HG02840 (cell line): ENCODE results near the gene GRM1.

Source experiments
- ATAC-seq: cut with Tn5 transposase; IDR thresholded peaks from one replicate; pipeline ENCODE4 v1.9.1; 2021; ENCODE audit warnings: mild to moderate bottlenecking, moderate library complexity, moderate number of reproducible peaks; ENCODE audit not compliant: unreplicated experiment, low FRiP score

The GRM1 gene

DNA sequence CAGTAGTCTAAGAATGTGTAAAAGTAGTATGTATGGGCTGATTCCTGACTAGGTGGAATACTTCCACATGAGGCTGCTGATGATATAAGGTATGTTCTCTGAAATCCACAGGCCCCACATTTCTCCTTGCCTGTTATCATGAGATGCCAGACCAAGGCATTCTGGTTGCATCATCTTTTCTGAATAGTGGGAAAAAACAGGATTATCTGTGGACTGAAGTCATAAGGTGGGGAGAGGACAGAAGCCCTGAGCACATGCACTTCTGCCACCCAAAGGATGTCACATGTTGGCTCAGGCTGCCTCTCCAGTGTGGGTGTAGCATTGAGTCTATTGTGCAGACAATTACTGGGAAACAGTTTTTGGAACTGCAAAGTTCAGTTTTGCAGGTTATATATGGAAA lies 330.3 kb downstream of the GRM1 start:
- ATAC-seq = no peak

GRCh38 chr6:146361128-146361924 lies 332.5 kb downstream of the GRM1 start:
- ATAC-seq = no peak

DNA sequence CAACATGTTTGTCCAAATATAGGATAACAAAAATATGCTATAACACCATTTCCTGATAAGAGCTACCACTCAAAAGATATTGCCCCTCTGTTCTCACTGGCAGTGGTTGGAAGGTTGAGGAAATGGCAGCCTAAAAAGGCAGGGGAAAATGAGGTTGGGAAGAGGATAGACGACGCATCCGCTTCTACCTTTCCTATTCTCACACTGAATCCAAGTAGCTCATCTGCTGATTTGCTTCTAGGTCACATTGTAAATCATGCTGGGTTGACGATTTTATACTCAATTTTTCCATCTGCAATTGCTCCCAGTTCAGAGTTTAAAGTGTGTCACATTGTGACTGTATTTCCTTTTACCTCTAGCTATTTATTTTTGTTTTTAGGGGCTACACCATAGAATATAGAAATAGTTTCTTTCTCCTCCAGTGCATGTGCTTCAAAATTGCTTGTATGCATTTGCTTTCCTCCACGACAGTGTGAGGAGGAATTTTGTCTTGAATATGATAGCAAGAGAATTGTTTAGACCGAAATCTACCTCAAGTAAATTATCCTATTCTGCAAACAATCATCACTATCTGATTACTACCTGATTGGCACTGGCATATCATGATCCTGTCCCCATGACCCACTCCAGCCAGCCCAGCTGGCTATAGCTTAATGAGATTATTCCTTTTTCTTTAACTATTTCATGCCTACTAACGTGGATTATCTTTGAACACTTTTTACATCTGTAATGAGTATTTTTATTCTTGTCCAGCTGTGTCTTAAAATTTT lies 335.2 kb downstream of the GRM1 start:
- no peak for ATAC-seq

- no peak for ATAC-seq
Measured at GRCh38 chr6:146364816-146365594, 336.1 kb downstream of the GRM1 start.

DNA sequence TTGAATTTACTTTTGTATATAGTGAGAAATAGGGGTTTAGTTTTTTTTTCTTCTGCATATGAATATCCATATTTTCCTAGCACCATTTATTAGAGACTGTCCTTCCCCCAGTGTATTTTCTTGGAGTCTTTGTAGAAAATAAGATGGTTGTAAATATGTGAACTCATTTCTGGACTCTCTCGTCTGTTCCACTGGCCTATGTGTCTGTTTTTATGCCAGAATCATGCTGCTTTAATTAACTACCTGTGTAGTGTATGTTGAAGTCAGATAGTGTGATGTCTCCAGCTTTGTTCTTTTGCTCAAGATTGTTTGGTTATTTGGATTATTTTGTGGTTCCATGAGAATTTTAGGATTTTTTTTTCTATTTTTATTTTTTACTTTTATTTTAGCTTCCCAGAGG lies 338.2 kb downstream of the GRM1 start:
- ATAC-seq = no peak

GRCh38 chr6:146369866-146370265 lies 341.0 kb downstream of the GRM1 start:
- ATAC-seq = no peak

- no peak for ATAC-seq
Measured at GRCh38 chr6:146381486-146381885, 352.6 kb downstream of the GRM1 start.

- ATAC-seq = no peak
Measured at GRCh38 chr6:146388736-146389364, 360.0 kb downstream of the GRM1 start.

GRCh38 chr6:146389740-146390139 lies 360.9 kb downstream of the GRM1 start:
- ATAC-seq = no peak

- no peak for ATAC-seq
Measured at GRCh38 chr6:146397638-146398037, 368.8 kb downstream of the GRM1 start.

GRCh38 chr6:146402476-146402875 lies 373.6 kb downstream of the GRM1 start:
- no peak for ATAC-seq

GRCh38 chr6:146408583-146408982 lies 379.7 kb downstream of the GRM1 start:
- no peak for ATAC-seq

GRCh38 chr6:146410851-146411595 lies 382.2 kb downstream of the GRM1 start:
- ATAC-seq = no peak

- no peak for ATAC-seq
Measured at GRCh38 chr6:146419576-146419975, 390.7 kb downstream of the GRM1 start.

- no peak for ATAC-seq
Measured at GRCh38 chr6:146420255-146420654, 391.4 kb downstream of the GRM1 start.

- no peak for ATAC-seq
Measured at GRCh38 chr6:146422789-146423375, 394.0 kb downstream of the GRM1 start.

GRCh38 chr6:146423452-146423851 lies 394.6 kb downstream of the GRM1 start:
- no peak for ATAC-seq

DNA sequence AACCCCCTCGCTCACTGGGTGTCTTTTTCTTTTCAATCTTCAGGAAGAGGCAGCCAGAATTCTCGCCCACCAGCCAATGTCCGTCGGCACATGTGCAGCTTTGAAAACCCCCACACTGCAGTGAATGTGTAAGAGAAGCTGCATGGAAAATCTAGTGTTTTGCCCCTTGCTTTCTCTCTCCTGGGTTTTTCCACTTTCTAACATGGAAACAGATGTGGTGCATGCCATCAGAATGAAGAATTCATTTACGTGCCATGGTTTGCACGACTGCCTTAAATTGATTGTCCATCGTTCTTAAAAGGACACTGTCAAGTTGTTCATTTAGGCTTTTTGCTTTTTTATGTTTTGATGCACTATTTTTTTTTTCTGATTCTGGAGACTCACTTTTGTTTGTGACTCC lies 397.7 kb downstream of the GRM1 start:
- ATAC-seq = no peak

DNA sequence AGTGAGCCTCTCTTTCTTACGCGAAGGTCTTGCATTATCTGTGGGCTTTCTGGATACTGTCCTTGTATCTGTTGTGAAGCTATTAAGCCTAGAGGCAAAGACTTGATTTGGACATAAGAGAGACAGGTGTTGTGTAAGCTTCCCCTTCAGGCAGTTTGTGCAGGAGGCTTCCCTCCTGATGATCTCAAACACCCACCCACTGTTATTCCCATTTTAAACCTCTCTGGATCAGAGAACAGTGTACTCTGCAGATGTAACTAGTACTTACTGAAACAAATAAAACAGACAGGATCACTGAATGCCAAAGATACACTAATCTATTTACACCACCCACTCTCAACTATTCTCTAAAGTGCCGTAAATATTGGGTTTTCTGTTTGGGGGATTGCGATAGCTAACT lies 401.0 kb downstream of the GRM1 start:
- no peak for ATAC-seq
